HepG2 (cell line): ENCODE results near the gene MED12. TPM values are rescaled to one million over a fixed set of nuclear protein-coding genes. Genes with fewer than 3 reads are reported as not detected.
A peak's percentile ranks its signal among the peaks of the same experiment; 100 is the strongest.

Experiments used
- ATAC-seq: fragments of 200-7000 bp; cut with Tn5 transposase; 3 replicates; pipeline ENCODE4 v1.9.1; 2020; ENCODE audit warnings: mild to moderate bottlenecking, moderate library complexity
- BruUV-seq: library from RNA; stranded (reverse); fragments of 400-500 nt; replicated peaks from 2 replicates; lab custom pipeline; 2021; lab: Mats Ljungman, UMichigan
- CTCF ChIA-PET: fragments of 300-600 bp; formaldehyde crosslinking; extraction: SDS; loops from one replicate; lab custom pipeline; 2021; ENCODE audit warnings: low total read pairs, inconsistent platforms, low intra/inter-chr PET ratio; lab: Yijun Ruan, JAX
- POLR2A ChIA-PET: fragments of 350-600 bp; sonication (Branson Sonifier 250); formaldehyde crosslinking; loops from one replicate; lab custom pipeline; 2020; ENCODE audit warnings: antibody characterized with exemption, inconsistent platforms; lab: Yijun Ruan, JAX
- DNase-seq: peaks from one replicate; pipeline ENCODE4 v3.0.0-alpha.2; 2015; ENCODE audit warnings: low spot score
- FAIRE-seq: peaks from 3 replicates; lab custom pipeline; 2011; peaks lifted over from hg19 to GRCh38; lab: Jason Lieb, UNC
- H2AFZ ChIP-seq: one replicate; pipeline ENCODE4 v1.6.1; 2011; ENCODE audit warnings: low read length, inconsistent platforms
- H3K27ac ChIP-seq: fragments of 300-600 bp; 3 replicates; pipeline ENCODE4 v1.8.0; 2011; ENCODE audit warnings: mixed run types, mild to moderate bottlenecking, mixed read lengths, low read length, inconsistent platforms; ENCODE audit not compliant: insufficient read depth; ENCODE audit errors: extremely low read length
- H3K27me3 ChIP-seq, 2 experiments: fragments of 200-600 bp in 1 of 2; 2 replicates in 1 of 2; 3 replicates in 1 of 2; pipeline versions ENCODE4 v1.6.0 to v1.8.0; 2011; ENCODE audit warnings: low read length in 2 of 2, mild to moderate bottlenecking in 2 of 2, moderate library complexity in 2 of 2, inconsistent platforms in 1 of 2; ENCODE audit not compliant: insufficient read depth in 2 of 2, control insufficient read depth in 1 of 2
- H3K36me3 ChIP-seq, 2 experiments: fragments of 200-600 bp in 1 of 2; replicated peaks in 1 of 2; 2 replicates in 1 of 2; 3 replicates in 1 of 2; pipeline versions ENCODE4 v1.5.1 to v1.8.0; 2011; ENCODE audit warnings: low read length in 2 of 2, inconsistent platforms in 1 of 2; ENCODE audit not compliant: insufficient read depth in 2 of 2, control insufficient read depth in 1 of 2
- H3K4me1 ChIP-seq: 2 replicates; pipeline ENCODE4 v1.5.1; 2012; ENCODE audit warnings: low read length, inconsistent platforms; ENCODE audit not compliant: insufficient read depth
- H3K4me2 ChIP-seq: 2 replicates; pipeline ENCODE4 v1.6.0; 2011; ENCODE audit warnings: low read depth, low read length, inconsistent platforms
- H3K4me3 ChIP-seq, 3 experiments: fragments of 200-600 bp in 1 of 3; sonication (generic), shearing (Covaris generic) in 1 of 3; replicated peaks in 1 of 3; 2 replicates each; pipeline ENCODE4 v1.5.1; 2011 to 2016; ENCODE audit warnings: low read length in 3 of 3, inconsistent platforms in 2 of 3, low read depth in 2 of 3, mild to moderate bottlenecking in 2 of 3, control low read depth in 1 of 3, mixed read lengths in 1 of 3; ENCODE audit not compliant: insufficient read depth in 1 of 3
- H3K79me2 ChIP-seq: one replicate; pipeline ENCODE4 v1.6.1; 2011; ENCODE audit warnings: low read length, inconsistent platforms; ENCODE audit not compliant: insufficient read depth
- H3K9ac ChIP-seq: 2 replicates; pipeline ENCODE4 v1.6.0; 2011; ENCODE audit warnings: mild to moderate bottlenecking, low read depth, low read length, inconsistent platforms; ENCODE audit not compliant: insufficient read depth
- H3K9me3 ChIP-seq: 2 replicates; pipeline ENCODE4 v1.5.1; 2012; ENCODE audit warnings: mild to moderate bottlenecking, low read length
- H4K20me1 ChIP-seq: 2 replicates; pipeline ENCODE4 v1.6.0; 2011; ENCODE audit warnings: inconsistent platforms, mild to moderate bottlenecking, low read length, moderate library complexity; ENCODE audit not compliant: insufficient read depth
- AGO2 ChIP-seq: fragments of 200-400 bp; formaldehyde crosslinking; optimal IDR thresholded peaks from 2 replicates; pipeline ENCODE3; 2017; ENCODE audit warnings: mild to moderate bottlenecking, low read depth, low read length, moderate library complexity
- HNRNPK ChIP-seq: fragments of 200-400 bp; formaldehyde crosslinking; IDR thresholded peaks from 2 replicates; pipeline ENCODE4 v1.6.1; 2018; ENCODE audit warnings: low read length, low read depth, moderate library complexity, mild to moderate bottlenecking; ENCODE audit not compliant: poor library complexity, severe bottlenecking
- KDM3A ChIP-seq: IDR thresholded peaks from 2 replicates; pipeline ENCODE4 v1.6.1; 2018; ENCODE audit warnings: low read depth, missing compliant biosample characterization
- KDM5B ChIP-seq: sonication (generic); formaldehyde crosslinking; IDR thresholded peaks from 2 replicates; pipeline ENCODE4 v1.4.0; 2020; ENCODE audit warnings: missing genetic modification reagents, mild to moderate bottlenecking, borderline replicate concordance
- MIXL1 ChIP-seq: IDR thresholded peaks from 2 replicates; pipeline ENCODE4 v1.6.1; 2016
- RBFOX2 ChIP-seq: fragments of 200-400 bp; formaldehyde crosslinking; IDR thresholded peaks from 2 replicates; pipeline ENCODE4 v1.6.1; 2017; ENCODE audit warnings: low read depth, mild to moderate bottlenecking, low read length
- STAG1 ChIP-seq: sonication (generic); formaldehyde crosslinking; IDR thresholded peaks from 2 replicates; pipeline ENCODE4 v1.4.0; 2020; ENCODE audit warnings: missing genetic modification reagents
- TRIM24 ChIP-seq: sonication (generic); formaldehyde crosslinking; IDR thresholded peaks from 2 replicates; pipeline ENCODE4 v1.8.0; 2022; ENCODE audit warnings: mild to moderate bottlenecking, missing genetic modification reagents
- ZNF20 ChIP-seq: sonication (generic); formaldehyde crosslinking; IDR thresholded peaks from 2 replicates; pipeline ENCODE4 v1.4.0; 2020; ENCODE audit warnings: mild to moderate bottlenecking, moderate library complexity, missing genetic modification reagents
- ZNF569 ChIP-seq: sonication (generic); formaldehyde crosslinking; IDR thresholded peaks from 2 replicates; pipeline ENCODE4 v1.5.0; 2020; ENCODE audit warnings: mild to moderate bottlenecking, missing genetic modification reagents, moderate library complexity, borderline replicate concordance
- ZNF7 ChIP-seq: IDR thresholded peaks from 2 replicates; pipeline ENCODE4 v1.6.1; 2016; ENCODE audit warnings: missing biosample characterization, missing genetic modification reagents
- ZNF75D ChIP-seq: sonication (generic); formaldehyde crosslinking; IDR thresholded peaks from 2 replicates; pipeline ENCODE4 v1.8.1; 2023; ENCODE audit warnings: missing genetic modification reagents, mild to moderate bottlenecking, borderline replicate concordance
- ZNF841 ChIP-seq: sonication (generic); formaldehyde crosslinking; IDR thresholded peaks from 2 replicates; pipeline ENCODE4 v1.8.1; 2023; ENCODE audit warnings: missing genetic modification reagents, borderline replicate concordance
- WGBS: methylation state at CpG from one replicate; pipeline ENCODE4 v1.1.6; 2017; ENCODE audit warnings: low lambda C conversion rate; 5-methylcytosine and 5-hydroxymethylcytosine counted together
- in situ Hi-C: cut with HindIII; loops from 2 replicates; pipeline ENCODE4 v1.10.0; 2017; ENCODE audit warnings: low pct_unique_long_range_greater_than_20kb; ENCODE audit not compliant: extremely low pct_ligation_motif_present
- intact Hi-C: fragments of 100-400 bp; cut with micrococcal nuclease; formaldehyde crosslinking; loops from one replicate; pipeline ENCODE4 v1.10.0; 2022; ENCODE audit not compliant: unreplicated experiment
- polyA plus RNA-seq, 8 experiments: library from polyadenylated mRNA; depleted of rRNA in 3 of 8; stranded (reverse) in 7 of 8; unstranded in 1 of 8; fragments of >200 nt; fragmentation: Illumina TruSeq in 4 of 8; extraction: Trizol in 4 of 8; gene quantifications; 2 replicates each; pipeline versions ENCODE4 v1.2.1 to v1.2.3, GENCODE V29; 2011 to 2016; ENCODE audit warnings: low read depth in 4 of 8, missing spikeins in 1 of 8, mixed read lengths in 1 of 8; ENCODE audit not compliant: insufficient read depth in 1 of 8
- total RNA-seq, 5 experiments: library from RNA; depleted of rRNA; stranded (reverse); fragments of >200 nt; fragmentation: Illumina TruSeq; extraction: Trizol; gene quantifications; 2 replicates each; pipeline ENCODE4 v1.2.3, GENCODE V29; 2016; ENCODE audit warnings: low read depth in 1 of 5
- TF ChIP-seq, protein P1 (sequence below): sonication (generic); formaldehyde crosslinking; IDR thresholded peaks from 2 replicates; pipeline ENCODE4 v1.5.0; 2020; ENCODE audit warnings: mild to moderate bottlenecking, missing genetic modification reagents, moderate library complexity

The MED12 gene
- total and polyA plus RNA-seq, 2 of the 13 experiments (the other 11 are each of a cell fraction or from before 2014, with no cell fraction given): 9.4 to 15.0 TPM

DNA sequence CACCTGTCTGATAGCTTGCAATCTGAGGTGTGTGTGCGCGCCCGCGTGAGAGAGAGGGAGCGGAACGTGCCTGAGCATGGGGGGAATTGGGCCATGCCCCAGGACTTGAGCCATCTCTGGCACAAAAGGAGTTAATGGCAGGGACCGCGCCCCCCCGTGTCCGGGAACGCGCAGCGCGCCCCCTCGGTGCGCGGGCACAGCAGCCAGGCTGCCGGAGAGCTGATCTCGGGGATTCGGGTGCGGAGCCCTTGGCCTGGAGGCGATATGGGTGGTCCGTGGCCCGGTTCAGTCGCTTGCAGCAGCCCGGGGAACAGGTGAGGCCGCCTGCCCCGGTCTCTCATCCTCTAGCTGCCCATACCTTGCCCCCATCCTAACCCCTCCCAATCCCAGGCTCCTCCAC, 26.3 kb downstream of the MED12 start, which contains the start of gene NLGN3:
Gene NLGN3, plus strand, starts transcription at position 191 of the 400 bp plus-strand sequence. CDS start 2,909 bp downstream, outside the sequence.
- WGBS: 81% methylated on average over 12 of the region's 28 CpGs
- no TSS peak for BruUV-seq
- no peak within 1 kb of the TSS for H2AFZ ChIP-seq
- FAIRE-seq: no peak
- peaks cover 18% of the 10 kb centered on the region for H3K4me1 ChIP-seq
- no peak for ATAC-seq
- no peak within 1 kb of the TSS for H3K4me3 ChIP-seq
- TF ChIP-seq ZNF569 (CRISPR knock-in tag): no peak
- TF ChIP-seq AGO2: peak; percentile 86
- TF ChIP-seq ZNF841: no peak
- no peak for TF ChIP-seq ZNF7 (CRISPR knock-in tag)
- no peak for TF ChIP-seq TRIM24 (CRISPR knock-in tag)
- TF ChIP-seq KDM5B (CRISPR knock-in tag): no peak
- peak; percentile 39; the same call in 1 of the 2 replicates for TF ChIP-seq RBFOX2
- H3K27me3 ChIP-seq: no peaks in the 10 kb centered on the region
- in situ Hi-C loops: no loop called here
- intact Hi-C loops: no loop called here
- H3K36me3 ChIP-seq: peaks cover 0 to 3% of the 10 kb centered on the region in 2 experiments; a peak in 2 of 5 replicates
- no peaks in the 10 kb centered on the region for H4K20me1 ChIP-seq
- no peak within 1 kb of the TSS for H3K27ac ChIP-seq
- H3K4me2 ChIP-seq: no peak within 1 kb of the TSS
- POLR2A ChIA-PET: no interaction called here
- H3K9me3 ChIP-seq: no peaks in the 10 kb centered on the region
- H3K9ac ChIP-seq: no peak within 1 kb of the TSS
- H3K79me2 ChIP-seq: no peaks in the 10 kb centered on the region
- CTCF ChIA-PET: no interaction called here
- DNase-seq: no peak

DNA sequence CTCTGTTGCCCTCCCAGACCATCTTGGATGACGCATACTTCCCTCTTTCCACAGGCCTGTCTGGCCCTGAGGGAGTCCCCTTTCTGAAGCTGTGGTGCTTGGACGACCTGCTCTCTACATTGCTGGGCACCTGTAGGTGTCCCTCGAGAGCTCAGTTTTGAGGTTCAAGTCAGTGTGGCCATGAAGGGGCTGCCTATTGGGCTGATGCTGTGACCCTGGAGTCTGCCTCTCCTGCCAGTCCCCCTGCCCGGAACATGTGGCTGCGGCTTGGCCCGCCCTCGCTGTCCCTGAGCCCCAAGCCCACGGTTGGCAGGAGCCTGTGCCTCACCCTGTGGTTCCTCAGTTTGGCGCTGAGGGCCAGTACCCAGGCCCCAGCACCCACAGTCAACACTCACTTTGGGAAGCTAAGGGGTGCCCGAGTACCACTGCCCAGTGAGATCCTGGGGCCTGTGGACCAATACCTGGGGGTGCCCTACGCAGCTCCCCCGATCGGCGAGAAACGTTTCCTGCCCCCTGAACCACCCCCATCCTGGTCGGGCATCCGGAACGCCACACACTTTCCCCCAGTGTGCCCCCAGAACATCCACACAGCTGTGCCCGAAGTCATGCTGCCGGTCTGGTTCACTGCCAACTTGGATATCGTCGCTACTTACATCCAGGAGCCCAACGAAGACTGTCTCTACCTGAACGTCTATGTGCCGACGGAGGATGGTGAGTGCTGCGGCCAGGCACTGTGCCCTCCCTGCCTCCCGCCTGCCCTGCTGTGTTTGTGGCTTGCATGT, 29.3 kb downstream of the MED12 start:
- in situ Hi-C loops: no loop called here
- CTCF ChIA-PET: no interaction called here
- no peaks in the 10 kb centered on the region; a peak in 1 of 5 replicates for H3K27me3 ChIP-seq
- H2AFZ ChIP-seq: no peak overlapping the region
- H3K9me3 ChIP-seq: no peaks in the 10 kb centered on the region
- peaks cover 18% of the 10 kb centered on the region for H3K4me1 ChIP-seq
- POLR2A ChIA-PET: no interaction called here
- no peaks in the 10 kb centered on the region for H3K79me2 ChIP-seq
- H3K27ac ChIP-seq: no peak overlapping the region
- peak; percentile 79 for ATAC-seq
- intact Hi-C loops: no loop called here
- BruUV-seq: no TSS peak
- H3K4me2 ChIP-seq: no peak overlapping the region
- FAIRE-seq: no peak
- H3K9ac ChIP-seq: no peak overlapping the region
- DNase-seq: peak; percentile 11
- H3K36me3 ChIP-seq: no peaks in the 10 kb centered on the region
- TF ChIP-seq STAG1 (CRISPR knock-in tag): peak; percentile 29; the same call in 1 of the 2 replicates
- no peak for TF ChIP-seq ZNF75D (CRISPR knock-in tag)
- no peak for TF ChIP-seq MIXL1 (CRISPR knock-in tag)
- TF ChIP-seq ZNF20: no peak
- TF ChIP-seq KDM3A: no peak
- TF ChIP-seq HNRNPK: no peak
- TF ChIP-seq, protein P1, sequence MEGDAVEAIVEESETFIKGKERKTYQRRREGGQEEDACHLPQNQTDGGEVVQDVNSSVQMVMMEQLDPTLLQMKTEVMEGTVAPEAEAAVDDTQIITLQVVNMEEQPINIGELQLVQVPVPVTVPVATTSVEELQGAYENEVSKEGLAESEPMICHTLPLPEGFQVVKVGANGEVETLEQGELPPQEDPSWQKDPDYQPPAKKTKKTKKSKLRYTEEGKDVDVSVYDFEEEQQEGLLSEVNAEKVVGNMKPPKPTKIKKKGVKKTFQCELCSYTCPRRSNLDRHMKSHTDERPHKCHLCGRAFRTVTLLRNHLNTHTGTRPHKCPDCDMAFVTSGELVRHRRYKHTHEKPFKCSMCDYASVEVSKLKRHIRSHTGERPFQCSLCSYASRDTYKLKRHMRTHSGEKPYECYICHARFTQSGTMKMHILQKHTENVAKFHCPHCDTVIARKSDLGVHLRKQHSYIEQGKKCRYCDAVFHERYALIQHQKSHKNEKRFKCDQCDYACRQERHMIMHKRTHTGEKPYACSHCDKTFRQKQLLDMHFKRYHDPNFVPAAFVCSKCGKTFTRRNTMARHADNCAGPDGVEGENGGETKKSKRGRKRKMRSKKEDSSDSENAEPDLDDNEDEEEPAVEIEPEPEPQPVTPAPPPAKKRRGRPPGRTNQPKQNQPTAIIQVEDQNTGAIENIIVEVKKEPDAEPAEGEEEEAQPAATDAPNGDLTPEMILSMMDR (CRISPR knock-in tag): peak; percentile 52
- H4K20me1 ChIP-seq: no peaks in the 10 kb centered on the region
- no CpG with 5 or more reads among the region's 28 CpGs for WGBS
- H3K4me3 ChIP-seq: no peak overlapping the region
